ENCODE measurements around the gene PPP3CA.

DNA sequence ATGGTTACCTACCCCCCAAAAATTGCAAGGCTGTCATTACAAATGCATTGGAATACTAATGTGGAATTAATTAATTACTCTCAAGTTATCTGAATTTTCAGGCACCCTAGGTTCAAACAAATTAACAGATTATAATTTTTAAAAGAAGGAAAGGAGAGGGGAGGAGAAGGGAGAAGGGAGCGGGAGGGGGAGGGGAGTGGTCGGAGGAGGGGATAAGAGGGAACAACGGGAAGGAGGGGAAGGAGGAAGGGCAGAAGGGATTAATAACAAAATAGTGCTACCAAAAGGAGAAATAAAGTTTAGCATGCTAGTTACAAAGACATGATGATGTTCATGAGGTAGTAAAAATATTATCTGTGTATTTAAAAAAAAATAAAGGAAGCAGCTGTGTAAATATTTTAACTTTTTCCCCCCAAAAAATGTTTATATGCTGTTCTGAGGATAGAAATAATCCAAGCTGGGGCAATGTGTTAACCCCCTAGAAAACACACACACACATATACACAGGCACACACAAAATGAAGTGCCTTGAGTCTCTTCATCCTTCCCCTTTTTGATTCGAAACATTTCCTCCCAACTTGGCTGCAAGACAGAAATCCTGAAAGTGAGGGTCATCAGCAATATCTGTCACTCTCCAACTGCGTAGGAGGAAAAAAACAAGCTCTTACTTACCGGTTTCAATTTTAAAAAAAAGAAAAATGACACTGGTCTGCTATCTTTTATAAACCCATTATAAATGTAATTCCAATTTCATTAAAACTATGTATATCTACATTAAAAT lies 58.8 kb downstream of the PPP3CA start:
- no peak for TF ChIP-seq NPAS2 (CRISPR knock-in tag; IDR thresholded peaks at IDR 0.05; ENCODE audit: borderline replicate concordance)
- no peak for TF ChIP-seq FOSL2 (CRISPR knock-in tag; IDR thresholded peaks at IDR 0.05)
